Sciatic nerve (tissue), 2 donors: ENCODE results near the gene TLR9. TPM values are rescaled to one million over a fixed set of nuclear protein-coding genes. Genes with fewer than 3 reads are reported as not detected.

Source experiments
- ATAC-seq: fragments of 200-7000 bp; cut with Tn5 transposase; one replicate; pipeline ENCODE4 v1.9.1; 2020; ENCODE audit warnings: mild to moderate bottlenecking, moderate library complexity
- DNase-seq: peaks from one replicate; pipeline ENCODE4 v3.0.0-alpha.2; 2020; ENCODE audit warnings: low spot score
- intact Hi-C: fragments of 100-400 bp; cut with DNase I; formaldehyde crosslinking; loops from one replicate; pipeline ENCODE4 v1.14.2; 2022
- total RNA-seq: library from RNA; stranded (reverse); fragmentation: NEBNext Ultra II Directional; extraction: Animal tissue kit (Norgen Biotek cat#: 25700); gene quantifications from one replicate; pipeline ENCODE4 v1.2.1, GENCODE V29; 2021
- donor health status: DM: no; HTN: no; CAD: no.
- donor health status: DM: no; HTN: no; CAD: no.

The TLR9 gene
- total RNA-seq, 1 donor from 2014 or later = 1.1 TPM

DNA sequence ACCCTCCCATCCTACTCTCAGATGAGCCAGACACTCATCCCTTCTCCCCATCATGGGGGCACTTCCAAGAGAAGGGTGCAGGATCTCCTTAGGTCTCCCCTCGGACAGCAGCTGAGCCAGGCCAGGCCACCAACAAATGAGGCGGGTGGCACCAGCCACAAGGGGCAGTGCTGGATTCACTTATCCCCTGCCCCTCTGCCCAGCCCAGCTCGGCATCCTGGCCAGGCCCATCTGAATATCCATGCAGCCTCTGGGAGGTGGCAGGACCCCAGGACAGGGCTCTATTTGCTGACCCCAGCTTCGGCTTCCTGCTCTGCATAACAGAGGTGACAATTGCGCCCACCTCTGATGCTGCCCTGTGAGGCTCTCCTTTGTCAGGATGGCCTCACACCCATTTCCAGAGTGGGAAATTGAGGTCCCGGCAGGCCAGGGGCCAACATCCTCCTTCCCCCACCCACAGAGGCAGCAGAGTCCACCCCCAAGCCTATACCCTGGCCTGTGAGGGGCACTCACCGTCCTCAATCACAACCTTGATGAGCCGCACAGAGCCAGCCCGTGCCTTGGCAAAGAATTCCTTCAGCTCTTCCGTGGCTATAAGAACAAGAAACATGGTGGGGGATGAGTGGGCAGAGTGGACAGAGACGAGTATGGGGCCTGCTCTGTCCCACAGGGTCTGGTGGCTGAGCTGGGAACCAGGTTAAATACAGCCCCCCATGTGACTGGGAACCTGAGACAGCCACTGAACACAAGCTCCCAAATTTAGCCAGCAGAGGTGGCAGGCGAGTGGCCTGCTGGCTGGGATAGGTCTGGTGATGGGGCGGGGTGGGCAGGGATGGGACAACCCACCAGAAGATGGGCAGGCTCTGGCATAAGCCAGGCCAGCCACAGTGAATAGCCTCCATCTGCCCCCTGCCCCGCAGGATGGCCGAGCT lies 9.3 kb upstream of the TLR9 start:
- intact Hi-C loops = loop anchor here (5.0 kb wide), 1 partner anchor 103 kb away; no protein-coding TSS in a partner anchor
- ATAC-seq = no peak
- no peak for DNase-seq

DNA sequence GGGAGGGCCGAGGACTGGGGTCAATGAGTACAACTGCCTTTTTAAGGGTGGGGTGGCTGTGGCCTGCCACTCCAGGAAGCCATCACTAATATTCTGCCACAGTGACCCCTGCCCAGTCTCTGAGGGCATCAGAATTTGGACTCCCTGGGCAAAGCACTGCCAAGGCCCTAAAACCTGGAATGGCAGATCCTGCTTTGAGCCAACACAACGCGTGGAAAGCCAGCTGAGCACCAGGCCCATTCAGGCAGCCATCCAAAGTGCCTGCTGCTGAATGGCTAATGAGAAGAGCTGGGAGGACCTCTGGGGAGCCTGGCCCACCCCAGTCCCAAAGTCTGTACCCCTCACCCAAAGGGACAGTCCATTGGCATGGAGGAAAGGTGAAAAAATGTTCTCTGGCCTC lies 8.5 kb upstream of the TLR9 start:
- ATAC-seq (no peak), DNase-seq (no peak)
- intact Hi-C loops = loop anchor here (5.0 kb wide), 1 partner anchor 103 kb away; no protein-coding TSS in a partner anchor

DNA sequence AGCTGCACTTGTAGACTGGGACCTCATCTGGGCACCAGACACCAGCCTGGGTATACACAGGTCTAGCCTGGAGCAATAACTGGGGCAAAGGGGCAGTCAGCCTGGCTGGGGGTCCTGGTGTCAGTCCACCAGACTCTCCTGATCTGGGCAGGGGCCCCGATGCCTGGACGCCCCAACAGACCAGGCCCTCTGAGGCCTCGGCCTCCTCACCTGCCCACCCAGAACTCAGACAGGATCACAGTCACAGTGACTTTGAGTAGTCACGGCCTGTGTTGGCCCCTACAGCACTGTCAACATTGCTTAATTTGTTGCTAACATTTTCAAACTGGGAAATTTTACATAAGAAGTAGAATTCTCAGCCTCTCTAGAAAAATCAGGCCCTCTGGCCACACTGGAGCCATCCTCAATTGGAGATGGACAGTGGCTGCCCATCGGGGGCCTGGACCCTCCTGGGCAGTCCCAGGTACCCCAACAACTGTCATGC lies 7.7 kb upstream of the TLR9 start:
- DNase-seq (no peak), ATAC-seq (no peak)
- intact Hi-C loops = loop anchor here (5.0 kb wide), 1 partner anchor 104 kb away; no protein-coding TSS in a partner anchor

DNA sequence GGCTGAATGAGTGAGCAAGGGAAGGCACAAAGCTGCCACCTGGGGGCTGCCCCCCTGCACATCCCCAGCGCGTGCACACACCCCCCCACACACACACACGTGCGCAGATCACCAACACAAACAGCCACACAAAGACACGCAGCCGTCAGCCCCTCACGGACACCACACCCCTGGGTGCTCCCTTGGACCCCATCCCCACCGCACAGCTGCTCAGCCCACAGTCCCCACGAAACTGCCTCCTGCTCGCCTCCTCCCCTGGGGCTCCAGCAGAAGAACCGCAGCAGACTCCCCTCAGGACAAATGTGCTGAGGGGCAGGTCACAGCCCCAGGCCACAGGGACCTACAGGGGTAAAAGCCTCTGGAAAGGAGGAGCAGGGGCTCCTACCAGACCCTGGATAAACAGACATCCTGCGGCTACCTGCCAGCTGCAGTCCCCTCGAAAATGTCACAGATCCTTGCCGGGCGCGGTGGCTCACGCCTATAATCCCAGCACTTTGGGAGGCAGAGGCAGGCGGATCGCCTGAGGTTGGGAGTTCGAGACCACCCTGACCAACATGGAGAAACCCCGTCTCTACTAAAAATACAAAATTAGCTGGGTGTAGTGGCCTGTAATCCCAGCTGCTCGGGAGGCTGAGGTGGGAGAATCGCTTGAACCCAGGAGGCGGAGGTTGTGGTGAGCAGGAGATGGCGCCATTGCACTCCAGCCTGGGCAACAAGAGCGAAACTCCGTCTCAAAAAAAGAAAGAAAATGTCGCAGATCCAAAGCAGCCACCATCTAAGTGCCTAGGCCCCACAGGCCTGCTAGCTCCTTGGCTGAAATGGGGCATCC lies 7.0 kb upstream of the TLR9 start:
- intact Hi-C loops = loop anchor here (5.0 kb wide), 1 partner anchor 105 kb away; no protein-coding TSS in a partner anchor
- DNase-seq (no peak), ATAC-seq (no peak)

DNA sequence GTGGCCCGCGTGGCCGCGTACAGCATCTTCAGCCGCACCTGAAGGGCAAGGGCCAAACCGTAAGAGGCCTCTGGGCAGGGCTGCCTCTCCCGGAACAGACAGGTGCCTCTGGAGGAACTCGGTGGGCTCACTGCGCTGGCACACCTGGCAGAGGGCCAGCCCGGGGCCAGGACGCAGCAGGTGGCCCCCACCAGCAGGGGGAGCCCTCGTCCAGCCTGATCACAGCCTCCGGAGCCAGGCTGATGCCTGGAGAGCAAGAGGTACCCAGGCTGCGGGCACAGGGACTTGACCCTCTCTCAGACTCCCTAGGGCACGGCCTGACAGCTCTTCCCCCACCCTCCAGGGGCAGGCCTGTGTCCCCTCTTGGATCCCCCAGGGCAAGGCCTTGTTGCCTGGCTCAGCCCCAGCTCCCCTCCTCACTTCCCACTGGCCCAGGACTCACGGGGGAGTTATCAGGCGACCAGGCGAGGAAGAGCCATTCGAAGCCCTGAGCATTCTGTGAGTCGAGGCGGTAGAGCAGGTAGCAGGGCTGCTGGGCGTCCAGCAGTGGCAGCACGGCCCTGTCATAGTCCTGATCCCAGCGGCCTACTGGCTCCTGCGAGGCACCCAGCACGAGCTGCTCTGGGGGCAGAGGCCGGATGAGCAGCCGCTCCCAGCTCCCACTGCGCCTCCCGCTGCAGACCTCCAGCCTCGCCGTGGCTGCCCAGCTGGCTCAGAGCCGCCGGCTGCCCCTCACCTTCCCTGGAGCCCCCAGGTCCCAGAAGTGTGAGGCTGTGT lies 6.2 kb upstream of the TLR9 start:
- intact Hi-C loops = loop anchor here (5.0 kb wide), 1 partner anchor 106 kb away; no protein-coding TSS in a partner anchor
- DNase-seq = peak; percentile 88
- ATAC-seq = peak; percentile 57

DNA sequence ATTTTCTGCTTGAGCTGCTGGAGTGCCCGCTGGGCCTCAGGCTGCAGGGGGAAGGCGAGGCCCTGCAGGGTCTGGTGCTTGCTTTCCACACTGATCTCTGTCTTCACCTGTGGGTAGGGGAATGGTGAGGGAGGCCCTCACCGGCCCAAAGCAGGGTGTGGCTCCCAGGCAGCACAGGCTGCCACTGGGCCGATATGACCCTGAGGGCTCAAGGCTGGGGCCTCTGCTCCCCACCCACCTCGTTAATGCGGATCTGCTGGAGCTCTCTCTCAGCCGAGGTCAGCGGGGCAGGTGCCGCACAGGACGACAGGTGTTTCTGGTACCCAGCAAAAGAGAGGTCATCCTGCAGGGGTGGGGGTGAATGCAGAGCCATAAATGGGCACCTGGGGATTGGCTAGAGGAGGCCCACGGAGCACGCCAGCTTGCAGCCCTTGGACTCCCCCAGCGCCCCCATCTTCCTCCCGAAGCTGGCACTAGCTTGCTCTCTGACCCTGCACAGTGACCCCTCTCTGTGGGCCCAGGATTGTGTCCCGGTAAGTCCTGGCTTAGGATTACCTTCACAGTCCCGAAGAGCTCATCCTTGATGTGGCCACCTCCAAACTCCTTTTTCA lies 5.5 kb upstream of the TLR9 start:
- DNase-seq = no peak
- ATAC-seq = no peak
- intact Hi-C loops = loop anchor here (5.0 kb wide), 1 partner anchor 106 kb away; no protein-coding TSS in a partner anchor

GRCh38 chr3:52230461-52230860 lies 5.0 kb upstream of the TLR9 start:
- DNase-seq = no peak
- intact Hi-C loops = loop anchor here (5.0 kb wide), 1 partner anchor 107 kb away; no protein-coding TSS in a partner anchor
- no peak for ATAC-seq

GRCh38 chr3:52229656-52230055 lies 4.2 kb upstream of the TLR9 start:
- ATAC-seq = no peak
- intact Hi-C loops = loop anchor here (5.0 kb wide), 1 partner anchor 108 kb away; no protein-coding TSS in a partner anchor
- no peak for DNase-seq

DNA sequence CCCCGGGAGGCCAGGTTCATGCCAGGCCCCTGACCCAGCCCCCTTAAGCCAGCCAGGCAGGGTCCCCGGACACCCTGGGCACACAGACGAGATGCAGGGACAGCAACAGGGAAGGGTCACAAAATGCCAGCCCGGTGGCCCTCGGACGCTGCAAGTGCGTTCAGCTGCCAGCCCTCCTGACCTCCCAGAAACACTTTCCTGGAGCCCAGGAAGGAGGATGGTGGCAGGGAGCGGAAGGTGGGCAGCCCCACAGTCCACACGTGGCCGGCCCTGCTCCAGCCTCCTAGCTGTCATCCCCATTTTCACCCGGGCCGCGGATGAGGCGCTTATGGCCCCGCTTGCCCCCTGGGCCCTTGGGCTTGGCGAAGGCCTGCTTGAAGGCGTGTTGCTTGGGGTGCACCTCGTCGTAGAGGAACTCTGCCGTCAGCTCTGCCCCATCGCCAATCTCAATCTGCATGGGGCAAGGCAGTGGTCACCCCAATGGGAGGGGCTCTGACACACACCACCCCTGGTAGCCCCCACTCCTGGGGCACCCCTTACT lies 3.4 kb upstream of the TLR9 start:
- ATAC-seq (no peak), DNase-seq (no peak)
- intact Hi-C loops = no loop called here

- no peak for ATAC-seq
- intact Hi-C loops = no loop called here
- no peak for DNase-seq
Observed at GRCh38 chr3:52228266-52228665, 2.8 kb upstream of the TLR9 start.

DNA sequence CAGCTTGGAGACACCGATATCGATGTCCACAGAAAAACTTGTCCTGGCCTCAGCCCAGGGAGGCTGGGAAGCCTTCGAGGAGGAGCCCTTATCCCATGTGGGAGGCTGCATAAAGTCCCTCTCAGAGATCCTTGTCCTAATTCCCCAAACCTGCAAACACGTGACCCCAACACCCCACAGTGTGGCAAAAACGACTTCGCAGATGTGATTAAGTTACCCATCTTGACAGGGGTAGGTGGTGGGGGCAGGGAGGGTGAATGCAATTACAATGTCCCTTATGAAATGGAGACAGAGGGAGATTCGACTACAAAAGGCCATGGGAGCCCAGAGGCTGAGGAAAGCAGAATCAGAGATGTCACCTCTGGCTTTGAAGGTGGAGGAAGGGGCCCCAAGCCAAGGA lies 2.3 kb upstream of the TLR9 start:
- ATAC-seq = no peak
- intact Hi-C loops = no loop called here

DNA sequence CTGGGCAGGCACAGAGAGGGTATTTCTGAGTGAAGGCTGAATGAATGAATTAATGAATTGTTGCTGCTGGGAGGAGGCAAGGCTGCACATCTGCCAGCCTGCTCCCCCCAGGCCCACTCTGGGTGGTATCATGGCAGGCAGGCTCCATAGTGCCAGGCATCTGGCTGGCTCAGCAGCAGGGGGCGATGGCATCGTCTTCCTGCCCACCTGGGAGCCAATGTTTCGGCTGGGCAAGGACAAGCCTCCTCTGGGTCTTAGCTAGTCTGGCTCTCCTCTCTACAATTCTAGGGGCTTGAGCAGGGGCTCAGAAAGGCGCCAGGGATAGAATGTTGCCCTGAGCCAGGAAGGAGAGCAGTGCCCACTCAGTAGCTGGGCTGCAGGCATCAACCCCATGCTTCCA lies 1.7 kb upstream of the TLR9 start:
- no peak for DNase-seq
- intact Hi-C loops = no loop called here
- ATAC-seq = no peak

More for the DNA sequence above, 2.3 kb upstream of the TLR9 start:
- no peak for DNase-seq

GRCh38 chr3:52226229-52226817 lies 878 bp upstream of the TLR9 start:
- no peak for ATAC-seq
- intact Hi-C loops = no loop called here

GRCh38 chr3:52223449-52224408 lies 1.7 kb downstream of the TLR9 start:
- DNase-seq (peak; percentile 54), ATAC-seq (no peak)
- intact Hi-C loops = no loop called here

More at GRCh38 chr3:52226229-52226817, 878 bp upstream of the TLR9 start:
- DNase-seq = no peak

DNA sequence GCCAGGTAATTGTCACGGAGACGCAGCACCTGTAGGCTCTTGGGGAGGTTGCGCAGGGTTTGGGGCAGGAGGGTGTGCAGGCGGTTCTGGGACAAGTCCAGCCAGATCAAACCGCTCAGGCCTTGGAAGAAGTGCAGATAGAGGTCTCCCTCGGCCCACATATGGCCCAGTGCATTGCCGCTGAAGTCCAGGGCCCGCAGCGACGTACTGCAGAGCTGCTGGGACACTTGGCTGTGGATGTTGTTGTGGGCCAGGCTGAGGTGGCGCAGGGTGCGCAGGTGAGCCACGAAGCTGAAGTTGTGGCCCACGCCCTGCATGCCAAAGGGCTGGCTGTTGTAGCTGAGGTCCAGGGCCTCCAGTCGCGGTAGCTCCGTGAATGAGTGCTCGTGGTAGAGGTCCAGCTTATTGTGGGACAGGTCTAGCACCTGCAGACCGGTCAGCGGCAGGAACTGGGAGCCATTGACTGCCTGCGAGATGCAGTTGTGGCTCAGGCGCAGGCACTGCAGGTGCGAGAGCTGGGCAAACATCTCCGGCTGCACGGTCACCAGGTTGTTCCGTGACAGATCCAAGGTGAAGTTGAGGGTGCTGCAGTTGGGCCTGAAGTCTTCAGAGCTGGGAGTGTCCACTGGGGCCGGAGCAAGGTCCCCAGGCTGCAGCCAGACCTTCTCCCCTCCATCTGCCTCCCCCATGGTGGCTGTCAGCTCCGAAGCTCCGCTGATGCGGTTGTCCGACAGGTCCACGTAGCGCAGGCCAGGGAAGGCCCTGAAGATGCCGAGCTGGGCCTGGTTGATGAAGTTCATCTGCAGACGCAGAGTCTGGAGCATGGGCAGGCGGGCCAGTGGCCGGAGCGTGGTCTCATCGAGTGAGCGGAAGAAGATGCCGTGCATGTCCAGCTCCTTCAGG lies 2.9 kb downstream of the TLR9 start:
- intact Hi-C loops = no loop called here
- ATAC-seq = no peak
- DNase-seq = peak; percentile 59
